Smooth muscle cell (in vitro differentiated cells): ENCODE results near the gene UGT1A8. TPM values are rescaled to one million over a fixed set of nuclear protein-coding genes. Genes with fewer than 3 reads are reported as not detected.
"Not testable (repeated sequence)": the region's sequence is repeated elsewhere in the genome, so short reads cannot be mapped to it uniquely, and the experiment has no call there.

Experiments
- DNase-seq: peaks from one replicate; lab custom pipeline; 2025; ENCODE audit not compliant: unreplicated experiment; lab: John Stamatoyannopoulos, UW
- H2AFZ ChIP-seq: fragments of 200-600 bp; sonication (generic); 2 replicates; pipeline ENCODE4 v1.6.0; 2016; ENCODE audit warnings: antibody characterized with exemption, low read depth, mild to moderate bottlenecking
- H3F3A ChIP-seq: fragments of 200-600 bp; sonication (generic); 2 replicates; pipeline ENCODE4 v1.6.0; 2017; ENCODE audit warnings: antibody characterized with exemption, low read depth
- H3K27ac ChIP-seq: fragments of 200-600 bp; sonication (generic); 2 replicates; pipeline ENCODE4 v1.5.1; 2016; ENCODE audit warnings: low read depth, mild to moderate bottlenecking
- H3K27me3 ChIP-seq: fragments of 200-600 bp; sonication (generic); 2 replicates; pipeline ENCODE4 v1.6.1; 2016; ENCODE audit warnings: low read depth, mild to moderate bottlenecking
- H3K36me3 ChIP-seq: fragments of 200-600 bp; sonication (generic); 2 replicates; pipeline ENCODE4 v1.5.1; 2016; ENCODE audit warnings: low read depth
- H3K4me1 ChIP-seq: fragments of 200-600 bp; sonication (generic); 2 replicates; pipeline ENCODE4 v1.5.1; 2016; ENCODE audit warnings: low read depth
- H3K4me2 ChIP-seq: fragments of 200-600 bp; sonication (generic); 2 replicates; pipeline ENCODE4 v1.6.0; 2016; ENCODE audit warnings: mild to moderate bottlenecking
- H3K4me3 ChIP-seq: fragments of 200-600 bp; sonication (generic); 2 replicates; pipeline ENCODE4 v1.5.1; 2016; ENCODE audit warnings: mild to moderate bottlenecking
- H3K79me2 ChIP-seq: fragments of 200-600 bp; sonication (generic); 2 replicates; pipeline ENCODE4 v1.6.0; 2016; ENCODE audit warnings: low read depth, mild to moderate bottlenecking
- H3K9ac ChIP-seq: fragments of 200-600 bp; sonication (generic); 2 replicates; pipeline ENCODE4 v1.6.0; 2016; ENCODE audit warnings: low read depth
- H3K9me3 ChIP-seq: fragments of 200-600 bp; sonication (generic); replicated peaks from 2 replicates; pipeline ENCODE4 v1.5.1; 2016; ENCODE audit warnings: low read depth
- H4K20me1 ChIP-seq: fragments of 200-600 bp; sonication (generic); 2 replicates; pipeline ENCODE4 v1.6.0; 2016; ENCODE audit warnings: low read depth
- WGBS: methylation state at CpG from one replicate; pipeline ENCODE4 v1.1.7; 2016; ENCODE audit warnings: low lambda C conversion rate; 5-methylcytosine and 5-hydroxymethylcytosine counted together
- polyA plus RNA-seq: library from polyadenylated mRNA; unstranded; fragments of >200 nt; fragmentation: Nextera tagmentation; extraction: Ambion mirVana; gene quantifications from 2 replicates; pipeline ENCODE4 v1.2.1, GENCODE V29; 2016
- total RNA-seq: library from RNA; depleted of rRNA; stranded (reverse); fragments of >200 nt; gene quantifications from 2 replicates; pipeline ENCODE4 v1.2.3, GENCODE V29; 2014
- TF ChIP-seq, protein P1 (sequence below): fragments of 200-600 bp; sonication (generic); IDR thresholded peaks from 2 replicates; pipeline ENCODE4 v1.5.1; 2017; ENCODE audit warnings: borderline replicate concordance, mild to moderate bottlenecking, antibody characterized with exemption; ENCODE audit not compliant: insufficient read depth, poor library complexity, severe bottlenecking

The UGT1A8 gene
- total and polyA plus RNA-seq, 2 experiments from 2014 or later: not detected

DNA sequence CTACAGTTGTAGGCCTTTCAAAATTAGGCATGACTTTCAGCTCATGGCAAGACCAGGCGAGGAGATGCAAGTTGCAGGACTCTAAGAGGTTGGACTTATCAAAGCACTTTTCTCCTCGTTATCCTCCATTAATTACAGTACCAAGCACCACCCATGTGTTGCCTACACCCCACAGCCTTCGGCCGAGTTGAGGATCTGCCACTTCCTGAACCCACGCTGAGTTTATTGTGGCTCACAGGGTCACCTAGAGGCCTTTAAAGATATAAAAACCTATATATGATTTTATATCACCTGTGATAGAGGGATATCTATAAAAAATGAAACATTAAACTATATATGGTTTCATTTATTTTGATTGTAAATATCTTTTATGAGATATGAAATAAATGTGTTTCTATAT lies 21.4 kb downstream of the UGT1A8 start:
- 84% methylated on average over 5 of the region's 5 CpGs for WGBS
- Histone ChIP-seq H3K4me1 (no peaks in the 10 kb centered on the region), H4K20me1 (no peaks in the 10 kb centered on the region), H3K27me3 (no peaks in the 10 kb centered on the region), H3K36me3 (no peaks in the 10 kb centered on the region), H3K4me3 (no peak overlapping the region), H3K4me2 (no peak overlapping the region), H3K79me2 (no peaks in the 10 kb centered on the region), H3K9ac (no peak overlapping the region), H3K9me3 (no peaks in the 10 kb centered on the region), H3K27ac (no peak overlapping the region), H3F3A (no peaks in the 10 kb centered on the region), H2AFZ (no peak overlapping the region)
- no peak for DNase-seq
- TF ChIP-seq, protein P1, sequence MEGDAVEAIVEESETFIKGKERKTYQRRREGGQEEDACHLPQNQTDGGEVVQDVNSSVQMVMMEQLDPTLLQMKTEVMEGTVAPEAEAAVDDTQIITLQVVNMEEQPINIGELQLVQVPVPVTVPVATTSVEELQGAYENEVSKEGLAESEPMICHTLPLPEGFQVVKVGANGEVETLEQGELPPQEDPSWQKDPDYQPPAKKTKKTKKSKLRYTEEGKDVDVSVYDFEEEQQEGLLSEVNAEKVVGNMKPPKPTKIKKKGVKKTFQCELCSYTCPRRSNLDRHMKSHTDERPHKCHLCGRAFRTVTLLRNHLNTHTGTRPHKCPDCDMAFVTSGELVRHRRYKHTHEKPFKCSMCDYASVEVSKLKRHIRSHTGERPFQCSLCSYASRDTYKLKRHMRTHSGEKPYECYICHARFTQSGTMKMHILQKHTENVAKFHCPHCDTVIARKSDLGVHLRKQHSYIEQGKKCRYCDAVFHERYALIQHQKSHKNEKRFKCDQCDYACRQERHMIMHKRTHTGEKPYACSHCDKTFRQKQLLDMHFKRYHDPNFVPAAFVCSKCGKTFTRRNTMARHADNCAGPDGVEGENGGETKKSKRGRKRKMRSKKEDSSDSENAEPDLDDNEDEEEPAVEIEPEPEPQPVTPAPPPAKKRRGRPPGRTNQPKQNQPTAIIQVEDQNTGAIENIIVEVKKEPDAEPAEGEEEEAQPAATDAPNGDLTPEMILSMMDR: no peak

DNA sequence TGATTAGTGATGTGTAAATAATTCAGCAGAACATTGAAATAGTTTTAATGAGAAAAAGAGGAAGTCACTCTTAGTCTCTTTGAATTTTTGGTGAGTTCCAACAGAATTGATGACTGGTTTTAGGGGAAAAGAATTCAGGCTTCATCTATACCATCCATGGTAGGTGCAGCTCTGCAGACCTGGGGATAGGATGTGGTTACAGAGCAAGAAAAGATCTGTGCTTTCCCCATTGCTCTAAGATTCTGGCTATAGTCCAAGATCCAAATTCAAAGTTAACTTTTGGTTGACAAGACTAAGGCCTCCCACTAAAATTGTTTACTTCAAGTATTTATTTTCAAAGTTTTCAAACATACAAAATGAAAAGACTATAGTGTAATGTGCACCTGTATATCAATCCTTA lies 22.4 kb downstream of the UGT1A8 start:
- TF ChIP-seq, protein P1: no peak
- Histone ChIP-seq H2AFZ (no peak overlapping the region), H3K4me3 (no peak overlapping the region), H3K27ac (no peak overlapping the region), H3K4me1 (no peaks in the 10 kb centered on the region), H3F3A (no peaks in the 10 kb centered on the region), H3K27me3 (no peaks in the 10 kb centered on the region), H3K9ac (no peak overlapping the region), H3K4me2 (no peak overlapping the region), H3K36me3 (no peaks in the 10 kb centered on the region), H3K79me2 (no peaks in the 10 kb centered on the region), H4K20me1 (no peaks in the 10 kb centered on the region), H3K9me3 (no peaks in the 10 kb centered on the region)
- no peak for DNase-seq

DNA sequence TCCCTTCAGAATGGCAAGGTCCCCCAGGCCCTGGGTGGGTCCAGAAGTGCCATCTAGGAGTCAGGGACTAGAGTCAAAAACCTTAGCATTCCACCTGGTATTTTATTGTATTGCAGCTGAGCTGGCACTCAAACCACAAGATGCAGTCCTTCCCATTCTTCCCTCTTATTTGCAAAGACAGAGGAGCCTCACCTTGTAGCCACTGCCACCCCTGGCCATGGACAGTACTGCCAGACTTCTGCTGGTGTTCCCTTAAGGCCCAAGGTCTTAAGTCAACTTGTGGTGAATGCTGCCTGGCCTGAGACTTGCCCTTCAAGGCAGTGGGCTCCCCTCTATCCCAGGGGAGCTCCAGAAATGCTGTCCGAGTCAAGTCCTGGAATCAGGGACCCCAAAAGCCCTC lies 25.7 kb downstream of the UGT1A8 start:
- Histone ChIP-seq H4K20me1 (no peaks in the 10 kb centered on the region), H2AFZ (no peak overlapping the region), H3K9ac (no peak overlapping the region), H3K79me2 (no peaks in the 10 kb centered on the region), H3K9me3 (no peaks in the 10 kb centered on the region), H3K4me1 (no peaks in the 10 kb centered on the region), H3F3A (no peaks in the 10 kb centered on the region), H3K4me2 (no peak overlapping the region), H3K27ac (no peak overlapping the region), H3K36me3 (no peaks in the 10 kb centered on the region), H3K27me3 (no peaks in the 10 kb centered on the region), H3K4me3 (no peak overlapping the region)
- WGBS: 82% methylated on average over 1 of the region's 1 CpG
- TF ChIP-seq, protein P1: no peak
- no peak for DNase-seq

DNA sequence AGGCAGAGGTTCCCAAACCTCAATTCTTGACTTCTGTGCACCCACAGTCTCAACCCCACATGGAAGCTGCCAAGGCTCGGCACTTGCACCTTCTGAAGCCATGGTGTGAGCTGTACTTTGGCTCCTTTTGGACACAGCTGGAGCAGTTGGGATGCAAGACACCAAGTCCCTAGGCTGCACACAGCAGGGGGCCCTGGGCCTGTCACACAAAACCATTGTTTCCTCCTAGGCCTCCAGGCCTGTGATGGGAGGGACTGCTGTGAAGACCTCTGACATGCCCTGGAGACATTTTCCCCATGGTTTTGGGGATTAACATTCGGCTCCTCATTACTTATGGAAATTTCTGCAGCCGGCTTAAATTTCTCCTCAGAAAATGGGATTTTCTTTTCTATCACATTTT lies 28.6 kb downstream of the UGT1A8 start:
- not testable (repeated sequence) for H3K36me3 ChIP-seq, H4K20me1 ChIP-seq, H3K27me3 ChIP-seq, H3K9ac ChIP-seq, H3K4me2 ChIP-seq, DNase-seq, H3K27ac ChIP-seq, H3F3A ChIP-seq, H2AFZ ChIP-seq, H3K79me2 ChIP-seq, H3K9me3 ChIP-seq, H3K4me1 ChIP-seq, H3K4me3 ChIP-seq
- WGBS: 82% methylated on average over 3 of the region's 3 CpGs
